Iris pigment epithelial cell (primary cell): ENCODE measurements around the gene ZBTB7B.

ENCODE experiments used
- DNase-seq: peaks from one replicate; pipeline ENCODE4 v3.0.0-alpha.2; 2011; ENCODE audit warnings: low read depth

Gene ZBTB7B

DNA sequence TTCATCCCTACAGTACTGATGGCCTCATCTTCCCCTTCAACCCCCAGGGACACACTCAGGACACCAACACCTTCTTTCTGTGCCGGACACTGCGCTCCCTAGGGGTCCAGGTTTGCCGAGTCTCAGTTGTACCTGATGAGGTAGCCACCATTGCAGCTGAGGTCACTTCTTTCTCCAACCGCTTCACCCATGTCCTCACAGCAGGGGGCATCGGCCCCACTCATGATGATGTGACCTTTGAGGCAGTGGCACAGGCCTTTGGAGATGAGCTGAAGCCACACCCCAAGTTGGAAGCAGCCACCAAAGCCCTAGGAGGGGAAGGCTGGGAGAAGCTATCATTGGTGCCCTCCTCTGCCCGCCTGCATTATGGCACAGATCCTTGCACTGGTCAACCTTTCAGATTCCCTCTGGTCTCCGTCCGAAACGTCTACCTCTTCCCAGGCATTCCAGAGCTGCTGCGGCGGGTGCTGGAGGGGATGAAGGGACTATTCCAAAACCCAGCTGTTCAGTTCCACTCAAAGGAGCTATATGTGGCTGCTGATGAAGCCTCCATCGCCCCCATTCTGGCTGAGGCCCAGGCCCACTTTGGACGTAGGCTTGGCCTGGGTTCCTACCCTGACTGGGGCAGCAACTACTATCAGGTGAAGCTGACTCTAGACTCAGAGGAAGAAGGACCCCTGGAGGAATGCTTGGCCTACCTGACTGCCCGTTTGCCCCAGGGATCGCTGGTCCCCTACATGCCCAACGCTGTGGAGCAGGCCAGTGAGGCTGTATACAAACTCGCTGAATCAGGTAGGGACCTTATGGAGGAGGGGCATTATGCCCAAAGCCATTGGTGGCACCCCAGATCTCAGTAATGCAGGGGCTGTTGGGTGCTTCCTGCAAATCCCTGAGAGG lies 14.3 kb upstream of the ZBTB7B start:
- no peak for DNase-seq

GRCh38 chr1:154989195-154989860 lies 13.3 kb upstream of the ZBTB7B start:
- no peak for DNase-seq

- DNase-seq, result no peak
These were observed 12.3 kb upstream of the ZBTB7B start for GRCh38 chr1:154990276-154990675.

- DNase-seq, result peak; percentile 47
These were observed 9.7 kb upstream of the ZBTB7B start for GRCh38 chr1:154992721-154993571.

DNA sequence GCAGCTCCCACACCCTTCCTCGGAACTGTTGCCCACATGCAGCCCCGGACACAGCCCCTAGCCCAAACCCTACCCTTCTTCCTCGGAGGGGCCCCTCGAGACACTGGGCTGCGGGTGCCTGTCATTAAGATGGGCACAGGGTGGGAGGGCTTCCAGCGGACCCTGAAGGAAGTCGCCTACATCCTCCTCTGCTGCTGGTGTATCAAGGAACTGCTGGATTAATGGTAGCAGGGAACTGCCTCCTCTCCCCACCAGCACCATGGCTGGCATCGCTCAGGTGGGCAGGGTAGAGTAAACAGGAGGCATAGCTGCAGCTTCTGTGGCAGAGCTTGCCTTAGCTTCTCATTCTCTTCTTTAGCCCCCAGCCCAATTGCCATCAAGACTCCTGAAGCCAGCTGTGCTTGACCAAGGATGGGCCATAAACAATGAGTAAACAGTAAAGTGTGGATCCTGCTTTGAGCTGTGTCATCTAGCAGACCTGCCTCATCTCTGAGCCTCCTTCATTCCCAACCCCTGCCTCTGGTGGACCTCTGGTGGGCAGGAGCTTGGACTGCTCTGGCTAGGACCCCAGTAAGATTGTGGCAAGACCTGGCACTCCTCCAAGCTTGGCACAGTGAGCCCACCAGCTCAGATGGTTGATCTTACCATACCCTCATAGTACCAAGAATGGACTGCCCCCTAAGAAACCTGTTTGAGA lies 8.9 kb upstream of the ZBTB7B start, which contains the start of gene LENEP:
LENEP (plus strand) TSS at position 15 of the 697 bp plus-strand sequence; CDS start at position 37, 22 bp downstream.
- no peak for DNase-seq

DNA sequence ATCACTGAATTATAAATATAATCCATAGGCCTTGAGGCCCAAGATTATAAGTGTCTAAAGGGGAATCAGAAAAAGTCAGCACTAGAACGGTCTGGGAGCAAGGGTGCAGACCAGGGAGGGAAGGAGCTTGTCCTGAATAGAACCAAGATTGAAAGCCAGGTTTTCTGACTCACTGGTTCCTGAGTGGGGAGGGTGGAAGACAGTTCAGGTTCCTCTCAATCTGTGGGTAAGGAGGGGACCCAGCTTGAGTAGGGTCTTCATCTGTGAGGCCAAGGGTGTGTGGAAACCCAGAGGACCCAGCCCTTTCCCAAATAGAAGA lies 8.4 kb upstream of the ZBTB7B start:
- no peak for DNase-seq

DNA sequence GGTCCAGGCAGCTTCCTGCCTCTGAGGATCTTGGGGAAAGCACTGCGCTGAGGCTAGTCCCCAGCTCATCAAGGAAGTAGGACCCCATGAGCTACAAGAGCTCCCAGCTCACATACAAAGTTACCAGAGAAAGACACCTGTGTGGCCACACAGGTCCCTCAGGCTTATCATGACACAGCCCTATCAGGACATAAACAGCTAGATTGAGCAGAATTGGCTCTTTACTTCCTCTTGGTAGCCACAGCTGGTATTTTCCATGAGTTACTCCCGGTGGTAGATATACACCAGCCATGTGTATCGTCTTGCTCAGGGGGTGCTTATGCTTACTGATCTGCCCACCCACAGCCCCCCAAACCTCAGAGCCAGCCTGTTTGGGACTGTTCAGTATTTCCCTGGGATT lies 8.0 kb upstream of the ZBTB7B start:
- no peak for DNase-seq

DNA sequence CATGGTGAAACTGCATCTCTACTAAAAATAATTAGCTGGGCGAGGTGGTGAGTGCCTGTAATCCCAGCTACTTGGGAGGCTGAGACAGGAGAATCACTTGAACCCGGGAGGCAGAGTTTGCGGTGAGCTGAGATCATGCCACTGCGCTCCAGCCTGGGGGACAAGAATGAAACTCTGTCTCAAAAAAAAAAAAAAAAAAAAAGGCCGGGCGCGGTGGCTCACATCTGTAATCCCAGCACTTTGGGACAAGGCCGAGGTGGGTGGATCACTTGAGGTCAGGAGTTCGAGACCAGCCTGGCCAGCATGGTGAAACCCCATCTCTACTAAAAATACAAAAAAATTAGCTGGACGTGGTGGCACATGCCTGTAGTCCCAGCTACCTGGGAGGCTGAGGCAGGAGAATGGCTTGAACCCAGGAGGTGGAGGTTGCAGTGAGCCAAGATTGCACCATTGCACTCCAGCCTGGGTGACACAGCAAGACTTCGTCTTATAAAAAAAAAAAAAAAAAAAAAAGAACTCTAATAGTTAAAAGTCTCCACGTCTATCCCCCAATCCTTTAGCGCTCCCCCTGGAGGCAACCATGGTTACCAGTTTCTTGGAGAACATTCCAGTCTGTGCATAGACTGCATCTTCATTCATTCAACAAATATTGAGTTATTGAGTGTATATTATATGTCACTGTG lies 7.2 kb upstream of the ZBTB7B start:
- DNase-seq, result peak; percentile 86

GRCh38 chr1:154996966-154997701 lies 5.5 kb upstream of the ZBTB7B start:
- no peak for DNase-seq

DNA sequence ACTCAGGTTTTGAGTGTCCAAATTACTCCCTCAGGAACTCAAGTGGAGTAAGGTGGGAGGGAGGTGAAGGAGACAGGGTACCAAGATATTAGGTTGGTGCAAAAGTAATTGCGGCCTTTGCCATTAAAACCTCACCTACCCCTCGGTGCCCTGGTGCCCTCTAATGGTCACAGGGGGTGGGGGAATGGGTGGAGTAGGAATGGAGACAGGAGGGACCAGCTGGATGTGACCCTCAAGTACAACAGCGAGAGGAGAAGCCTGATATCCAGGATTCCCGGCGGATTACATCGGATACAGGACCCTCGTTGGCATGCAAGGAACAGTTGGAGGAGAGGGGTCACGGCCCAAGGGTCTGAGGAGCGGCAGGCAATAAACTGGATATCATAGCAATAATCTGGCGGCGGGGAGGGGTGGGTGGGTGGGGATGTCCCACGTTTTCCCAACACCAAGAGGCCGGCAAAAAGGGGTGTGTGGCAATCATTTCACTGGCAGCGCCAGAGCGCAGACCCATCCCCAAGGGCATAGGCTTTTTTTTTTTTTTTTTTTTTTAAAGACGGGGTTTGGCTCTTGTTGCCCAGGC lies 4.3 kb upstream of the ZBTB7B start:
- DNase-seq, result no peak

GRCh38 chr1:154998818-154999570 lies 3.6 kb upstream of the ZBTB7B start:
- DNase-seq, result peak; percentile 51

- no peak for DNase-seq
These were observed 2.8 kb upstream of the ZBTB7B start for GRCh38 chr1:154999571-155000410.

DNA sequence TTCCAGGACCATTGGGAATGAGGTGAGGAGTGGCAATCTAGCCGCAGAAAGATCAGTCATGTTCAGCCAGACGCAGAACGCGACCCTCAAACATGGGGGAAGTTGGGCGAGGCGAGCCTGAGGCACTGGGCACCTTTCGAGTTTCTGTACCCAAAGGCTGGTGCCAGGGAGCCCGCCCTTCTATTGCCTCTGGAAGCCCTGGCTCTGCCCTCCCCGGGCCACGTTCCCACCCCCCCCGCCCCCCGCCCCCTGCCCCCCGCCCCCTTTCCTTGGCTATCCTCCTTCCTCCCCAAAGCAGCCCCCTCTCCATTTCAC lies 2.2 kb upstream of the ZBTB7B start:
- no peak for DNase-seq

- peak; percentile 86 for DNase-seq
These were observed 1.7 kb upstream of the ZBTB7B start for GRCh38 chr1:155000726-155001424.

- no peak for DNase-seq
These were observed 1.3 kb upstream of the ZBTB7B start for GRCh38 chr1:155001425-155001674.

- peak; percentile 99 for DNase-seq
These were observed 733 bp upstream of the ZBTB7B start for GRCh38 chr1:155001675-155002463.

- peak; percentile 31 for DNase-seq
These were observed 694 bp downstream of the ZBTB7B start for GRCh38 chr1:155003227-155003765.
